Adrenal gland (tissue), 12 donors: ENCODE measurements around the gene GPHN. TPM values are rescaled to one million over a fixed set of nuclear protein-coding genes. Genes with fewer than 3 reads are reported as not detected.
"Not testable (repeated sequence)": the region's sequence is repeated elsewhere in the genome, so short reads cannot be mapped to it uniquely, and the experiment has no call there.

ENCODE experiments used
- DNase-seq, 7 donors: peaks; one replicate each; pipeline ENCODE4 v3.0.0-alpha.2; 2019 to 2020
- H3K27ac ChIP-seq, 5 donors: fragments of 200-600 bp; sonication (generic) in 4 of 5; 1 replicate in 3 of 5; 2 replicates in 2 of 5; pipeline versions ENCODE4 v1.5.1 to v1.8.0; 2016 to 2020; ENCODE audit warnings: mild to moderate bottlenecking in 1 of 5
- H3K27me3 ChIP-seq: fragments of 200-600 bp; 2 replicates; pipeline ENCODE4 v1.8.0; 2021
- H3K36me3 ChIP-seq, 2 donors: fragments of 200-600 bp; replicated peaks in 1 of 2; 1 replicate in 1 of 2; 2 replicates in 1 of 2; pipeline versions ENCODE4 v1.5.1 to v1.8.0; 2018 to 2022
- H3K4me1 ChIP-seq, 2 donors: fragments of 200-600 bp; replicated peaks in 1 of 2; 1 replicate in 1 of 2; 2 replicates in 1 of 2; pipeline versions ENCODE4 v1.5.1 to v1.8.0; 2018 to 2021
- H3K4me3 ChIP-seq, 4 donors: fragments of 200-600 bp; sonication (generic) in 3 of 4; one replicate each; pipeline ENCODE4 v1.5.1; 2016 to 2018
- H3K9me3 ChIP-seq, 3 donors: fragments of 200-600 bp; sonication (generic) in 1 of 3; replicated peaks in 1 of 3; 1 replicate in 2 of 3; 2 replicates in 1 of 3; pipeline versions ENCODE4 v1.5.1 to v1.8.0; 2016 to 2021
- POLR2A ChIP-seq, 2 donors: fragments of 450-650 bp; IDR thresholded peaks; one replicate each; pipeline ENCODE4 v1.6.1; 2017; ENCODE audit warnings: antibody characterized with exemption in 2 of 2, mild to moderate bottlenecking in 2 of 2, moderate library complexity in 1 of 2
- WGBS, 4 donors: extraction: QIAGEN DNeasy Blood & Tissue Kit in 2 of 4; methylation state at CpG; one replicate each; pipeline versions ENCODE4 v1.1.5 to v1.1.7; 2013 to 2017; 5-methylcytosine and 5-hydroxymethylcytosine counted together
- intact Hi-C, 2 donors: fragments of 100-400 bp; cut with DNase I; formaldehyde crosslinking; loops; one replicate each; pipeline versions ENCODE4 v1.14.1 to v1.15.0; 2022 to 2023
- polyA plus RNA-seq, 3 donors: library from polyadenylated mRNA; stranded (reverse); fragments of 200-250 nt in 2 of 3; fragments of 350-450 nt in 1 of 3; fragmentation: Illumina TruSeq in 1 of 3; extraction: RNeasy Lipid Tissue Mini Kit (QIAGEN cat#74804) in 1 of 3; gene quantifications; one replicate each; pipeline ENCODE4 v1.2.3, GENCODE V29; 2013 to 2014
- total RNA-seq, 9 donors: library from RNA; depleted of rRNA in 4 of 9; stranded (reverse); fragments of >200 nt in 4 of 9; fragments of 120-200 nt in 1 of 9; fragmentation: NEBNext Ultra II Directional in 1 of 9; extraction: Animal tissue kit (Norgen Biotek cat#: 25700) in 1 of 9; gene quantifications; one replicate each; pipeline versions ENCODE4 v1.1.0 to v1.2.4, GENCODE V29; 2013 to 2023
- TF ChIP-seq, protein P1 (sequence below), 6 experiments: fragments of 450-650 bp in 4 of 6; fragments of 200-600 bp in 2 of 6; sonication (generic) in 1 of 6; IDR thresholded peaks; 1 replicate in 5 of 6; 2 replicates in 1 of 6; pipeline versions ENCODE4 v1.5.1 to v1.8.0; 2016 to 2021; ENCODE audit warnings: antibody characterized with exemption in 6 of 6, mild to moderate bottlenecking in 2 of 6, moderate library complexity in 1 of 6
- donor health status: healthy with polysubstance abuse.
- donor health status: Bipolar disorder and iron deficiency.
- donor health status: DM: yes; HTN: yes; CAD: no.
- donor health status: DM: no; HTN: no; CAD: no.
- donor health status: DM: no; HTN: no; CAD: no.
- donor health status: DM: yes; HTN: yes; CAD: no.

The GPHN gene
- total and polyA plus RNA-seq, 12 donors = 12.5 to 41.0 (median 24.0) TPM

DNA sequence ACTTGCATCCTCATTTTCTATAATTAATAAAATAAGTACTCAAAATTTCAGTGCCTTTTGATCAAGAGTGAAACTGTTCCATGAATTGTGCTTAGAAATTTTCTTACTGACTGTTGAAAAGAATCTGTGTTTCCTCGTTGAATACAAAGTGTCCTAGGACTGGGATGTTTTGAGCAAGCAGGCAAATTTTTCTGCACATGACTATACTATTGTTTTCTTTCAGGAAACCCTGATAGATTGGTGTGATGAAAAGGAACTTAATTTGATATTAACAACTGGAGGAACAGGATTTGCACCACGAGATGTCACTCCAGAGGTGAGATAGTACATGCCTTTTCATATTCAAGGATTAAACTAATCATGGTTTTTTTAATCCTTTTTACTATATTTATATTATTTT lies 316.3 kb downstream of the GPHN start:
- TF ChIP-seq POLR2A (IDR thresholded peaks at IDR 0.05) = no peak
- TF ChIP-seq, protein P1, sequence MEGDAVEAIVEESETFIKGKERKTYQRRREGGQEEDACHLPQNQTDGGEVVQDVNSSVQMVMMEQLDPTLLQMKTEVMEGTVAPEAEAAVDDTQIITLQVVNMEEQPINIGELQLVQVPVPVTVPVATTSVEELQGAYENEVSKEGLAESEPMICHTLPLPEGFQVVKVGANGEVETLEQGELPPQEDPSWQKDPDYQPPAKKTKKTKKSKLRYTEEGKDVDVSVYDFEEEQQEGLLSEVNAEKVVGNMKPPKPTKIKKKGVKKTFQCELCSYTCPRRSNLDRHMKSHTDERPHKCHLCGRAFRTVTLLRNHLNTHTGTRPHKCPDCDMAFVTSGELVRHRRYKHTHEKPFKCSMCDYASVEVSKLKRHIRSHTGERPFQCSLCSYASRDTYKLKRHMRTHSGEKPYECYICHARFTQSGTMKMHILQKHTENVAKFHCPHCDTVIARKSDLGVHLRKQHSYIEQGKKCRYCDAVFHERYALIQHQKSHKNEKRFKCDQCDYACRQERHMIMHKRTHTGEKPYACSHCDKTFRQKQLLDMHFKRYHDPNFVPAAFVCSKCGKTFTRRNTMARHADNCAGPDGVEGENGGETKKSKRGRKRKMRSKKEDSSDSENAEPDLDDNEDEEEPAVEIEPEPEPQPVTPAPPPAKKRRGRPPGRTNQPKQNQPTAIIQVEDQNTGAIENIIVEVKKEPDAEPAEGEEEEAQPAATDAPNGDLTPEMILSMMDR (IDR thresholded peaks at IDR 0.05) = no peak
- Histone ChIP-seq H3K4me3 (no peak overlapping the region), H3K4me1 (no peaks in the 10 kb centered on the region), H3K27me3 (no peaks in the 10 kb centered on the region), H3K36me3 (no peaks in the 10 kb centered on the region), H3K9me3 (no peaks in the 10 kb centered on the region), H3K27ac (no peak overlapping the region)
- no peak for DNase-seq
- 70 to 76% (median 73%) methylated on average over 2 of the region's 2 CpGs for WGBS, 4 donors
- intact Hi-C loops = no loop called here

DNA sequence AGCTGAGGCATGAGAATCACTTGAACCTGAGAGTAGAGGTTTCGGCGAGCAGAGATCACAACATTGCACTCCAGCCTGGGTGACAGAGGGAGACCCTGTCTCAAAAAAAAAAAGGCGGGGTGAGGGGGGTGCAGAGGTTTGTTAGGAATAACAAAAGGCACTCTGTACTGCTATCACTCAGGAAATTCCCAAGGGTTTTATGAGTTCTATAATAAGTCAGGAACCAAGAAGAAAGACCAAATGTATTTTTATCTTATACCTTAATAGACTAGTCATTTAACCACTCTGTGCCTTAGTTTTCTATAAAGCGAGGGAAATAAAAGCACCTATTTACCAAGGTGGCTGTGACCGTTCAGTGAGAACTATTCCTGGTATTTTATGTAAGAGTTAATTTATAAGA lies 319.2 kb downstream of the GPHN start:
- 92 to 95% (median 94%) methylated on average over 5 of the region's 5 CpGs for WGBS, 4 donors
- H3K36me3 ChIP-seq = no peaks in the 10 kb centered on the region
- no peak for TF ChIP-seq POLR2A (IDR thresholded peaks at IDR 0.05)
- TF ChIP-seq, protein P1 (IDR thresholded peaks at IDR 0.05) = no peak
- no peak overlapping the region for H3K4me3 ChIP-seq
- DNase-seq = no peak
- no peaks in the 10 kb centered on the region for H3K27me3 ChIP-seq
- no peaks in the 10 kb centered on the region for H3K9me3 ChIP-seq
- intact Hi-C loops = no loop called here
- H3K4me1 ChIP-seq = no peaks in the 10 kb centered on the region
- no peak overlapping the region for H3K27ac ChIP-seq

DNA sequence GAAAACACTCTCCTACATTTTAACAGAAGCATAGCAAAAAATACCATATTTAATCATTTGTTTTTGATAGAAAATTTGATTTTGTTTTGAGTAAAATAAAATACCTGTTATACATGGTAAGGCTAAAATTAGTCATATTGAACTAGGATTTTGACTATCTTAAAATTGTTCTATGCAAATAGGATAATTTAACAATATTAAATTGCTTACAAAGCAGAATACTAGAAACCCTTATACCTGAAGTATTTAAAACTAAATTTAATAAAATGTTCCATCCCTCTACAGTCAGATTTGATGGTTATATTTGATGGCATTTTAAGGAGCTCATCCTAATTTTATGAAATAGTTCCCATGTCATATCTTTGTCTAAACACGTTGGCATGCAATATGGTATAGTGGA lies 323.2 kb downstream of the GPHN start:
- no peaks in the 10 kb centered on the region for H3K36me3 ChIP-seq
- no peaks in the 10 kb centered on the region for H3K9me3 ChIP-seq
- WGBS, 4 donors = 96 to 100% (median 98%) methylated on average over 1 of the region's 1 CpG
- TF ChIP-seq POLR2A (IDR thresholded peaks at IDR 0.05) = no peak
- TF ChIP-seq, protein P1 (IDR thresholded peaks at IDR 0.05) = no peak
- H3K4me3 ChIP-seq = no peak overlapping the region
- intact Hi-C loops = no loop called here
- DNase-seq = no peak
- H3K27ac ChIP-seq = no peak overlapping the region
- H3K27me3 ChIP-seq = no peaks in the 10 kb centered on the region
- H3K4me1 ChIP-seq = no peaks in the 10 kb centered on the region

DNA sequence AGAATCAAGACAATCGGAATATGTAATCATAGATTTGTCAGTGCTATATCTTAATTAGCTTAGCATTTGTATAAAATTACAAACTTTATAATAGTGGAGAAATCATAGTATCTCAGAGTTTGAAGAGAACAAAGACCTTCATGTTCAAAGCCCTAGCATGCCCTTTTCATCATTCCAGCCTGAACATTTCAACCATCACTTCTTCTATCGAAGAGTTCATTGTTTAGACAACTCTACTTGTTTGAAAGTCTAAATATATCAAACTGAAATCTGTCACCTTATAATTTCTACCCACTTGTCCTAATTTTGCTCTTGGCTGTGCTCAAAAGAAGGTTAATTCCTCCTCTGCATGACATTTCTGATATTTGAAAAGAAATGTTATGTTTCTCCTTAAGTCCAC lies 325.9 kb downstream of the GPHN start:
- no peaks in the 10 kb centered on the region for H3K36me3 ChIP-seq
- TF ChIP-seq POLR2A (IDR thresholded peaks at IDR 0.05) = no peak
- TF ChIP-seq, protein P1 (IDR thresholded peaks at IDR 0.05) = no peak
- no peak for DNase-seq
- H3K27me3 ChIP-seq = no peaks in the 10 kb centered on the region
- H3K4me3 ChIP-seq = no peak overlapping the region
- H3K9me3 ChIP-seq = no peaks in the 10 kb centered on the region
- H3K27ac ChIP-seq = no peak overlapping the region
- intact Hi-C loops = no loop called here
- WGBS, 4 donors = 87 to 98% (median 92%) methylated on average over 2 of the region's 2 CpGs
- no peaks in the 10 kb centered on the region for H3K4me1 ChIP-seq

DNA sequence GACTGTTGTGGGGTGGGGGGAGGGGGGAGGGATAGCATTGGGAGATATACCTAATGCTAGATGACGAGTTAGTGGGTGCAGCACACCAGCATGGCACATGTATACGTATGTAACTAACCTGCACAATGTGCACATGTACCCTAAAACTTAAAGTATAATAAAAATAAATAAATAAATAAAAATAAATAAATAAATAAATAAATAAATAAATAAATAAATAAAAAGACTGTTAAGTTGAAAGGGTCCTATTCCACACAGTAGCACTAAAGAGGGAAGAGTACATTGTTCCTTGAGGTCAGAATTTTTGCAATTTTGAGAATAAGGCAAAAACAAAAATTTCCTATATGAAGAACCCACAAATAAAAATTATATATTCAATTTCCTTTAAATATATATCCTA lies 329.5 kb downstream of the GPHN start:
- H3K9me3 ChIP-seq, H3K4me1 ChIP-seq, H3K27ac ChIP-seq, intact Hi-C loops, DNase-seq, H3K4me3 ChIP-seq, H3K27me3 ChIP-seq, H3K36me3 ChIP-seq: not testable (repeated sequence)
- WGBS, 4 donors = 95 to 100% (median 100%) methylated on average over 1 to 2 of the region's 2 CpGs
